HEK293 (cell line): ENCODE measurements around the gene WDR44.

Source experiments
- CTCF ChIA-PET: fragments of 350-600 bp; formaldehyde crosslinking; extraction: SDS; loops from one replicate; lab custom pipeline; 2021; ENCODE audit warnings: antibody characterized with exemption; lab: Yijun Ruan, JAX
- POLR2A ChIA-PET: fragments of 300-600 bp; formaldehyde crosslinking; extraction: SDS; loops from one replicate; lab custom pipeline; 2020; ENCODE audit warnings: antibody characterized with exemption, inconsistent platforms; lab: Yijun Ruan, JAX
- H3K27ac ChIP-seq: fragments of 200-500 bp; sonication (Bioruptor generic); 2 replicates; pipeline ENCODE4 v1.5.1; 2014; ENCODE audit warnings: low read depth, low read length, control low read depth, inconsistent platforms; ENCODE audit errors: extremely low read depth
- H3K36me3 ChIP-seq, 2 experiments: fragments of 200-500 bp in 1 of 2; sonication (Bioruptor generic) in 1 of 2; 1 replicate in 1 of 2; 2 replicates in 1 of 2; pipeline ENCODE4 v1.5.1; 2014 to 2017; ENCODE audit warnings: inconsistent platforms in 2 of 2, low read length in 2 of 2; ENCODE audit not compliant: control insufficient read depth in 2 of 2, insufficient read depth in 1 of 2
- H3K4me1 ChIP-seq: fragments of 200-500 bp; sonication (Bioruptor generic); 2 replicates; pipeline ENCODE4 v1.5.1; 2014; ENCODE audit warnings: mild to moderate bottlenecking, low read length, inconsistent platforms; ENCODE audit not compliant: control insufficient read depth, insufficient read depth
- H3K4me3 ChIP-seq: 2 replicates; pipeline ENCODE4 v1.5.1; 2011; ENCODE audit warnings: low read depth, mild to moderate bottlenecking, control low read depth, low read length, moderate library complexity
- H3K9me3 ChIP-seq: fragments of 200-500 bp; sonication (Bioruptor generic); 2 replicates; pipeline ENCODE4 v1.5.1; 2014; ENCODE audit warnings: low read depth, low read length, inconsistent platforms; ENCODE audit not compliant: control insufficient read depth, insufficient read depth
- GLI2 ChIP-seq: fragments of 450-650 bp; formaldehyde crosslinking; IDR thresholded peaks from 2 replicates; pipeline ENCODE4; 2017; ENCODE audit warnings: missing biosample characterization, missing genetic modification characterization, low read depth, borderline replicate concordance
- HOXC10 ChIP-seq: sonication (generic); formaldehyde crosslinking; IDR thresholded peaks from 2 replicates; pipeline ENCODE4 v1.8.1; 2023; ENCODE audit warnings: mild to moderate bottlenecking, missing genetic modification reagents
- KLF7 ChIP-seq: fragments of 450-650 bp; formaldehyde crosslinking; IDR thresholded peaks from 2 replicates; pipeline ENCODE4 v1.5.1; 2016; ENCODE audit warnings: missing biosample characterization, missing genetic modification characterization, borderline replicate concordance
- SCRT1 ChIP-seq: fragments of 450-650 bp; formaldehyde crosslinking; IDR thresholded peaks from 2 replicates; pipeline ENCODE4 v1.5.1; 2016; ENCODE audit warnings: missing biosample characterization, missing genetic modification characterization, borderline replicate concordance
- SP2 ChIP-seq: fragments of 450-650 bp; formaldehyde crosslinking; IDR thresholded peaks from 2 replicates; pipeline ENCODE4 v1.5.1; 2016; ENCODE audit warnings: missing biosample characterization, missing genetic modification characterization
- TCF7L2 ChIP-seq: IDR thresholded peaks from 2 replicates; pipeline ENCODE4 v1.6.1; 2011; ENCODE audit warnings: low read depth, mild to moderate bottlenecking, inconsistent platforms, low read length, moderate library complexity, borderline replicate concordance
- ZEB2 ChIP-seq: fragments of 450-650 bp; formaldehyde crosslinking; IDR thresholded peaks from 2 replicates; pipeline ENCODE4 v1.5.1; 2016; ENCODE audit warnings: missing biosample characterization, missing genetic modification characterization
- ZNF2 ChIP-seq: fragments of 450-650 bp; formaldehyde crosslinking; IDR thresholded peaks from 2 replicates; pipeline ENCODE4 v1.5.1; 2016; ENCODE audit warnings: missing biosample characterization, missing genetic modification characterization
- ZNF223 ChIP-seq: fragments of 450-650 bp; formaldehyde crosslinking; IDR thresholded peaks from 2 replicates; pipeline ENCODE4 v1.5.1; 2016; ENCODE audit warnings: missing biosample characterization, missing genetic modification characterization
- ZNF23 ChIP-seq: fragments of 450-650 bp; formaldehyde crosslinking; IDR thresholded peaks from 2 replicates; pipeline ENCODE4 v1.5.1; 2016; ENCODE audit warnings: missing biosample characterization, missing genetic modification characterization, borderline replicate concordance
- ZNF274 ChIP-seq, 2 experiments: fragments of 200-500 bp in 1 of 2; fragments of 450-650 bp in 1 of 2; sonication (Bioruptor generic) in 1 of 2; formaldehyde crosslinking in 1 of 2; IDR thresholded peaks; 2 replicates each; pipeline versions ENCODE4 v1.5.1 to v1.6.1; 2014 to 2016; ENCODE audit warnings: borderline replicate concordance in 1 of 2, inconsistent platforms in 1 of 2, low read length in 1 of 2, missing biosample characterization in 1 of 2, missing genetic modification characterization in 1 of 2
- ZNF555 ChIP-seq: fragments of 450-650 bp; formaldehyde crosslinking; conservative IDR thresholded peaks from 2 replicates; pipeline ENCODE4 v1.5.1; 2017; ENCODE audit warnings: missing biosample characterization, mild to moderate bottlenecking, missing genetic modification characterization, inconsistent platforms
- ZNF626 ChIP-seq: fragments of 450-650 bp; sonication (Bioruptor Pico); formaldehyde crosslinking; IDR thresholded peaks from 2 replicates; pipeline ENCODE4 v1.5.1; 2018; ENCODE audit warnings: missing biosample characterization, missing genetic modification characterization, inconsistent platforms
- ZNF777 ChIP-seq: fragments of 450-650 bp; formaldehyde crosslinking; IDR thresholded peaks from 2 replicates; pipeline ENCODE4 v1.5.1; 2017; ENCODE audit warnings: missing biosample characterization, missing genetic modification characterization, borderline replicate concordance
- ZNF785 ChIP-seq: fragments of 450-650 bp; formaldehyde crosslinking; IDR thresholded peaks from 2 replicates; pipeline ENCODE4 v1.5.1; 2016; ENCODE audit warnings: missing biosample characterization, missing genetic modification characterization
- ZXDB ChIP-seq: fragments of 450-650 bp; formaldehyde crosslinking; IDR thresholded peaks from 2 replicates; pipeline ENCODE4 v1.5.1; 2016; ENCODE audit warnings: missing biosample characterization, missing genetic modification characterization
- TF ChIP-seq, protein P1 (sequence below): fragments of 450-650 bp; formaldehyde crosslinking; IDR thresholded peaks from 2 replicates; pipeline ENCODE4 v1.5.1; 2017; ENCODE audit warnings: missing biosample characterization, missing genetic modification characterization
- TF ChIP-seq, protein P2 (sequence below): fragments of 450-650 bp; formaldehyde crosslinking; IDR thresholded peaks from 2 replicates; pipeline ENCODE4 v1.5.1; 2016; ENCODE audit warnings: missing biosample characterization, missing genetic modification characterization
- TF ChIP-seq, protein P3 (sequence below): fragments of 450-650 bp; formaldehyde crosslinking; conservative IDR thresholded peaks from 2 replicates; pipeline ENCODE4 v1.5.1; 2016; ENCODE audit warnings: low read depth, missing biosample characterization, missing genetic modification characterization

WDR44 gene

DNA sequence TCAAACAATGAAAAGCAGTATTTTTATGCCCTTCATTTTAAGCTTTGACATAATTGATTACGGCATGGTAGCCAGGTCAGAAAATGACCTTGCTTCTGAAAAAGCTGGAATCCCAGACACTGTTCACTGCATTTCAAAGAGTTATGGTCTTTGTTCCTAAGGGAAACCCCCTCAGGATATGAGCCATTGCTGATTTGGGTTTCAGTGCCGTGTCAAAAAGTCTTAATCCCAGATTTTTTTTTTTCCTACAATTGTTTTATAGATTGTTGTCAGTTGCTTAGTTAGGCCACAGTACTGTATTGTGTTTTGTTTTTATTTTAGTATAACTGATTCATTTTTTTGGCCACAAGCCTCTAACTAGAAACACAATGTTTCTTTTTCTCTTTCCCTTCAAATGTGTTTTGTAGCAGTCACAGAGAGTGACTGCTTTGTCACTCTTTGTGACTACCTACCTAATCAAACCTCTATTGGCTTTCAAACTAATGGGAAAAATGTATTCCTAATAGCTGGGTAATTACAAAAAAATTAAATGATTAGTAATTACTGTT is 10.3 kb downstream of the WDR44 start (continued):
- TF ChIP-seq, protein P1, sequence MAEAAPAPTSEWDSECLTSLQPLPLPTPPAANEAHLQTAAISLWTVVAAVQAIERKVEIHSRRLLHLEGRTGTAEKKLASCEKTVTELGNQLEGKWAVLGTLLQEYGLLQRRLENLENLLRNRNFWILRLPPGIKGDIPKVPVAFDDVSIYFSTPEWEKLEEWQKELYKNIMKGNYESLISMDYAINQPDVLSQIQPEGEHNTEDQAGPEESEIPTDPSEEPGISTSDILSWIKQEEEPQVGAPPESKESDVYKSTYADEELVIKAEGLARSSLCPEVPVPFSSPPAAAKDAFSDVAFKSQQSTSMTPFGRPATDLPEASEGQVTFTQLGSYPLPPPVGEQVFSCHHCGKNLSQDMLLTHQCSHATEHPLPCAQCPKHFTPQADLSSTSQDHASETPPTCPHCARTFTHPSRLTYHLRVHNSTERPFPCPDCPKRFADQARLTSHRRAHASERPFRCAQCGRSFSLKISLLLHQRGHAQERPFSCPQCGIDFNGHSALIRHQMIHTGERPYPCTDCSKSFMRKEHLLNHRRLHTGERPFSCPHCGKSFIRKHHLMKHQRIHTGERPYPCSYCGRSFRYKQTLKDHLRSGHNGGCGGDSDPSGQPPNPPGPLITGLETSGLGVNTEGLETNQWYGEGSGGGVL (tag by site-specific recombination): no peak
- TF ChIP-seq ZNF2 (tag by site-specific recombination) (no peak), TCF7L2 (no peak), ZEB2 (no peak), SCRT1 (tag by site-specific recombination) (no peak), ZNF555 (tag by site-specific recombination) (no peak), ZNF274 (IDR thresholded peaks at IDR 0.05; ENCODE audit: low read length) (no peak), ZNF274 (tag by site-specific recombination; IDR thresholded peaks at IDR 0.05; ENCODE audit: borderline replicate concordance) (no peak), ZNF785 (no peak), ZXDB (tag by site-specific recombination) (no peak), GLI2 (tag by site-specific recombination) (no peak), ZNF626 (tag by site-specific recombination) (no peak), ZNF23 (tag by site-specific recombination) (no peak), ZNF223 (tag by site-specific recombination) (no peak), ZNF777 (tag by site-specific recombination) (no peak)
- TF ChIP-seq, protein P2, sequence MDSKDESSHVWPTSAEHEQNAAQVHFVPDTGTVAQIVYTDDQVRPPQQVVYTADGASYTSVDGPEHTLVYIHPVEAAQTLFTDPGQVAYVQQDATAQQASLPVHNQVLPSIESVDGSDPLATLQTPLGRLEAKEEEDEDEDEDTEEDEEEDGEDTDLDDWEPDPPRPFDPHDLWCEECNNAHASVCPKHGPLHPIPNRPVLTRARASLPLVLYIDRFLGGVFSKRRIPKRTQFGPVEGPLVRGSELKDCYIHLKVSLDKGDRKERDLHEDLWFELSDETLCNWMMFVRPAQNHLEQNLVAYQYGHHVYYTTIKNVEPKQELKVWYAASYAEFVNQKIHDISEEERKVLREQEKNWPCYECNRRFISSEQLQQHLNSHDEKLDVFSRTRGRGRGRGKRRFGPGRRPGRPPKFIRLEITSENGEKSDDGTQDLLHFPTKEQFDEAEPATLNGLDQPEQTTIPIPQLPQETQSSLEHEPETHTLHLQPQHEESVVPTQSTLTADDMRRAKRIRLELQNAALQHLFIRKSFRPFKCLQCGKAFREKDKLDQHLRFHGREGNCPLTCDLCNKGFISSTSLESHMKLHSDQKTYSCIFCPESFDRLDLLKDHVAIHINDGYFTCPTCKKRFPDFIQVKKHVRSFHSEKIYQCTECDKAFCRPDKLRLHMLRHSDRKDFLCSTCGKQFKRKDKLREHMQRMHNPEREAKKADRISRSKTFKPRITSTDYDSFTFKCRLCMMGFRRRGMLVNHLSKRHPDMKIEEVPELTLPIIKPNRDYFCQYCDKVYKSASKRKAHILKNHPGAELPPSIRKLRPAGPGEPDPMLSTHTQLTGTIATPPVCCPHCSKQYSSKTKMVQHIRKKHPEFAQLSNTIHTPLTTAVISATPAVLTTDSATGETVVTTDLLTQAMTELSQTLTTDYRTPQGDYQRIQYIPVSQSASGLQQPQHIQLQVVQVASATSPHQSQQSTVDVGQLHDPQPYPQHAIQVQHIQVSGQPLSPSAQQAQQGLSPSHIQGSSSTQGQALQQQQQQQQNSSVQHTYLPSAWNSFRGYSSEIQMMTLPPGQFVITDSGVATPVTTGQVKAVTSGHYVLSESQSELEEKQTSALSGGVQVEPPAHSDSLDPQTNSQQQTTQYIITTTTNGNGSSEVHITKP (tag by site-specific recombination): no peak
- TF ChIP-seq, protein P3, sequence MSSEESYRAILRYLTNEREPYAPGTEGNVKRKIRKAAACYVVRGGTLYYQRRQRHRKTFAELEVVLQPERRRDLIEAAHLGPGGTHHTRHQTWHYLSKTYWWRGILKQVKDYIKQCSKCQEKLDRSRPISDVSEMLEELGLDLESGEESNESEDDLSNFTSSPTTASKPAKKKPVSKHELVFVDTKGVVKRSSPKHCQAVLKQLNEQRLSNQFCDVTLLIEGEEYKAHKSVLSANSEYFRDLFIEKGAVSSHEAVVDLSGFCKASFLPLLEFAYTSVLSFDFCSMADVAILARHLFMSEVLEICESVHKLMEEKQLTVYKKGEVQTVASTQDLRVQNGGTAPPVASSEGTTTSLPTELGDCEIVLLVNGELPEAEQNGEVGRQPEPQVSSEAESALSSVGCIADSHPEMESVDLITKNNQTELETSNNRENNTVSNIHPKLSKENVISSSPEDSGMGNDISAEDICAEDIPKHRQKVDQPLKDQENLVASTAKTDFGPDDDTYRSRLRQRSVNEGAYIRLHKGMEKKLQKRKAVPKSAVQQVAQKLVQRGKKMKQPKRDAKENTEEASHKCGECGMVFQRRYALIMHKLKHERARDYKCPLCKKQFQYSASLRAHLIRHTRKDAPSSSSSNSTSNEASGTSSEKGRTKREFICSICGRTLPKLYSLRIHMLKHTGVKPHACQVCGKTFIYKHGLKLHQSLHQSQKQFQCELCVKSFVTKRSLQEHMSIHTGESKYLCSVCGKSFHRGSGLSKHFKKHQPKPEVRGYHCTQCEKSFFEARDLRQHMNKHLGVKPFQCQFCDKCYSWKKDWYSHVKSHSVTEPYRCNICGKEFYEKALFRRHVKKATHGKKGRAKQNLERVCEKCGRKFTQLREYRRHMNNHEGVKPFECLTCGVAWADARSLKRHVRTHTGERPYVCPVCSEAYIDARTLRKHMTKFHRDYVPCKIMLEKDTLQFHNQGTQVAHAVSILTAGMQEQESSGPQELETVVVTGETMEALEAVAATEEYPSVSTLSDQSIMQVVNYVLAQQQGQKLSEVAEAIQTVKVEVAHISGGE (tag by site-specific recombination): no peak
- TF ChIP-seq, all 188 proteins: peak for 0

DNA sequence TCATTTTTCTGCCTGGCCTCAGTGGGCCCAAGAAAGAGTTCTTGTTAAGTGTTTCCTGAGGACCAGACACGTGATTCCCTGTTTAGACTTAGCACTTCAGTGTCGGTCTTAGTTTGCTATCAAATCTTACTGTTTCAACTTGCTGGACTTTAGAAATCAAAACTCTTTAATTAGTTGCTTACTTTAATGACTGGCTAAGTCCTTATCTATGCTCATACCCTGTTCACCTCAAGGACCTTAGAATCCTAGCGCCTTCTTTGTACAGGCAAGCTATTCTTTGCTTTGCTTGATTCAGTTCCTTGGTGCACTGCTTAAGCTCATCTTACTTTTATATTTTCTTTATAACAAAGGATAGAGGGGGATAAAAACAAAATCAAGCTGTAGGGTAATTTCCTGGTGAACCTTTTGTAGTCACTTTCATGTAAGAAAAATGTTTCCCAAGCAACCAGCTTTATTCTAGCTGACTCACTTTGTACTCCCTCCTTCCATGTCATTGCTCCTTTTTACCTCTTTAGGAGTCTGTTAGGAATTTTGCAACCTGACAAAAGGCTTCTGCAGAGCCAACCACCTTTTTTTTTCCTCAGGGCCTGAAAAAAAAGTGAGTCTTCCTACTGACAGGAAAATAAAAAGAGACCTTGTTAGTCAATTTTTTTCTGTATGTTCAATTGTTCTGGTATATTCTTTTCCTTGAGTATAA is 14.7 kb downstream of the WDR44 start:
- TF ChIP-seq HOXC10 (CRISPR knock-in tag) (no peak), SP2 (tag by site-specific recombination) (no peak), KLF7 (tag by site-specific recombination) (no peak)
- TF ChIP-seq, all 188 proteins: peak for 0
- Histone ChIP-seq H3K27ac (no peak overlapping the region), H3K4me1 (no peaks in the 10 kb centered on the region; the same call in 1 of the 2 replicates), H3K36me3 (no peaks in the 10 kb centered on the region), H3K4me3 (no peak overlapping the region), H3K9me3 (no peaks in the 10 kb centered on the region)
- POLR2A ChIA-PET: no interaction called here
- CTCF ChIA-PET: no interaction called here
